IPS-NIHi7 (cell line): Measurements from ENCODE around the gene INTS6L.
"Not testable (repeated sequence)": the region's sequence is repeated elsewhere in the genome, so short reads cannot be mapped to it uniquely, and the experiment has no call there.

Experiments
- DNase-seq: peaks from one replicate; pipeline ENCODE4 v3.0.0; 2012; ENCODE audit warnings: mixed read lengths; ENCODE audit errors: extremely low spot score

INTS6L gene

GRCh38 chrX:135605906-135606305 is 85.4 kb downstream of the INTS6L start:
- DNase-seq, result no peak

- not testable (repeated sequence) for DNase-seq
Observed at GRCh38 chrX:135624408-135625204, 104.1 kb downstream of the INTS6L start.

GRCh38 chrX:135625995-135626394 is 105.5 kb downstream of the INTS6L start:
- DNase-seq, result peak; percentile 26

- no peak for DNase-seq
Observed at GRCh38 chrX:135629342-135629741, 108.9 kb downstream of the INTS6L start.
